ENCODE measurements around the gene CMTM8.

DNA sequence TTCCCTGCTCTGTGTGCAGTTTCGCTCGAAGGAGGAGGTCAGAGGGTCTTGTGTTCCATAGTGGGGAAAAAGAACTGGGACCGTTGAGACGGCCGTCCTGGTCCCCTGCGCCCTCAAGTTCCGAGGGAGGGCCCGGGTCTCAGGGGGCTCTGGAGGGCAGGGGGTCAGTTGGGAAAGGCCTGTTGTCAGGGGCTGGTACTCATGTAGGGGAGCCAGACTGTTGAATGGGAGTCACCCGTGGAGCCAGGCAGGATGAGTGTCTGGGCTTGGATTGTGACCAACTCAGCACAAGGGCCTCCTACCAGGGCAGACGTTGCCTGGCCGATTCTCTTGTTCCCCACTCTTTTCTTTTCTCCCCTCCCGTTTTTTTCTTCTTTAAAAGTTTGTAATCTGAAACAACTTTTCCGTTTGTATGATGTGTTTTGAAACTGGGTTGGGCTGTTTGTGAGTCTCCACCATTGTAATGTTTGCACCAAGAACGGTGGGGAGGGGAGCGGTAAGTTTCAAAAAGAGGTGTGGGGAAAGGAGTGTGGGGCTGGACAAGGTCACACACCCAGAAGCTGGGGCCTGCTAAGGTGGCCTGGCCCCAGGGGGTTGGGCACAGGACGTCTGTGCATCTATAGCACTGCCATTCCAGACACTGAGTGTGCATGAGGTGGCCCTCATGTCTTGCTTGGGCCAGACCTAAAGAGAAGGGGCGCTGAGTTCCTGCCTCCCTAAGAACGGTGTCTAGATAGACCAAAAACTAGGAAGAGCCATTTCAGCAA lies 154.2 kb downstream of the CMTM8 start:
- TF ChIP-seq, protein P1, sequence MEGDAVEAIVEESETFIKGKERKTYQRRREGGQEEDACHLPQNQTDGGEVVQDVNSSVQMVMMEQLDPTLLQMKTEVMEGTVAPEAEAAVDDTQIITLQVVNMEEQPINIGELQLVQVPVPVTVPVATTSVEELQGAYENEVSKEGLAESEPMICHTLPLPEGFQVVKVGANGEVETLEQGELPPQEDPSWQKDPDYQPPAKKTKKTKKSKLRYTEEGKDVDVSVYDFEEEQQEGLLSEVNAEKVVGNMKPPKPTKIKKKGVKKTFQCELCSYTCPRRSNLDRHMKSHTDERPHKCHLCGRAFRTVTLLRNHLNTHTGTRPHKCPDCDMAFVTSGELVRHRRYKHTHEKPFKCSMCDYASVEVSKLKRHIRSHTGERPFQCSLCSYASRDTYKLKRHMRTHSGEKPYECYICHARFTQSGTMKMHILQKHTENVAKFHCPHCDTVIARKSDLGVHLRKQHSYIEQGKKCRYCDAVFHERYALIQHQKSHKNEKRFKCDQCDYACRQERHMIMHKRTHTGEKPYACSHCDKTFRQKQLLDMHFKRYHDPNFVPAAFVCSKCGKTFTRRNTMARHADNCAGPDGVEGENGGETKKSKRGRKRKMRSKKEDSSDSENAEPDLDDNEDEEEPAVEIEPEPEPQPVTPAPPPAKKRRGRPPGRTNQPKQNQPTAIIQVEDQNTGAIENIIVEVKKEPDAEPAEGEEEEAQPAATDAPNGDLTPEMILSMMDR (IDR thresholded peaks at IDR 0.05; ENCODE audit: low read depth, low read length, poor library complexity, severe bottlenecking): no peak
- no peak for TF ChIP-seq EZH2phosphoT487 (IDR thresholded peaks at IDR 0.05; ENCODE audit: borderline replicate concordance, low read length)
